HCT116 (cell line): Measurements from ENCODE around the gene VDAC1. TPM values are rescaled to one million over a fixed set of nuclear protein-coding genes. Genes with fewer than 3 reads are reported as not detected.
A peak's percentile ranks its signal among the peaks of the same experiment; 100 is the strongest.

ENCODE experiments used
- ATAC-seq: fragments of 200-7000 bp; cut with Tn5 transposase; 2 replicates; pipeline ENCODE4 v1.9.1; 2020; ENCODE audit warnings: mild to moderate bottlenecking, moderate library complexity
- BruUV-seq: library from RNA; stranded (reverse); fragments of 400-500 nt; replicated peaks from 2 replicates; lab custom pipeline; 2021; lab: Mats Ljungman, UMichigan
- CTCF ChIA-PET: fragments of 300-600 bp; sonication (Branson Sonifier 250); formaldehyde crosslinking; loops from one replicate; lab custom pipeline; 2021; ENCODE audit warnings: antibody characterized with exemption; lab: Charles Lee
- POLR2A ChIA-PET: fragments of 300-600, 350-600 bp; sonication (Branson Sonifier 250); formaldehyde crosslinking; loops from one replicate; lab custom pipeline; 2021; ENCODE audit warnings: antibody characterized with exemption; lab: Charles Lee
- RAD21 ChIA-PET, 2 experiments: fragments of 300-600 bp; sonication (Branson Sonifier 250); formaldehyde crosslinking; loops; one replicate each; lab custom pipeline; 2023; ENCODE audit warnings: low total read pairs in 2 of 2; ENCODE audit not compliant: uncharacterized antibody in 2 of 2, unreplicated experiment in 2 of 2, low non-redundant PET in 1 of 2; lab: Charles Lee
- DNase-seq: peaks from one replicate; pipeline ENCODE4 v3.0.0-alpha.2; 2010; ENCODE audit warnings: low read depth, low spot score
- H2AFZ ChIP-seq: fragments of 200-600 bp; shearing (Covaris generic), sonication (generic); 2 replicates; pipeline ENCODE4 v1.6.1; 2017; ENCODE audit warnings: low read depth, mixed run types, mixed read lengths, antibody characterized with exemption, low read length; ENCODE audit not compliant: poor library complexity, severe bottlenecking
- H3K27ac ChIP-seq: 2 replicates; pipeline ENCODE4 v1.5.1; 2012; ENCODE audit warnings: low read depth, low read length
- H3K27me3 ChIP-seq: fragments of 200-600 bp; sonication (generic); 2 replicates; pipeline ENCODE4 v1.6.1; 2016; ENCODE audit warnings: mixed run types, low read length, mixed read lengths; ENCODE audit not compliant: insufficient read depth
- H3K36me3 ChIP-seq, 2 experiments: fragments of 200-500 bp in 1 of 2; fragments of 200-600 bp in 1 of 2; sonication (Bioruptor generic) in 1 of 2; sonication (generic) in 1 of 2; 2 replicates each; pipeline versions ENCODE4 v1.5.1 to v1.6.1; 2014 to 2016; ENCODE audit warnings: low read length in 2 of 2, inconsistent platforms in 1 of 2, mixed read lengths in 1 of 2, mixed run types in 1 of 2; ENCODE audit not compliant: insufficient read depth in 2 of 2, control insufficient read depth in 1 of 2
- H3K4me1 ChIP-seq, 2 experiments: fragments of 200-600 bp in 1 of 2; sonication (generic) in 1 of 2; 2 replicates each; pipeline versions ENCODE4 v1.5.1 to v1.6.1; 2012 to 2017; ENCODE audit warnings: low read length in 2 of 2, inconsistent platforms in 1 of 2, mild to moderate bottlenecking in 1 of 2, mixed read lengths in 1 of 2, mixed run types in 1 of 2, moderate library complexity in 1 of 2; ENCODE audit not compliant: insufficient read depth in 2 of 2, control insufficient read depth in 1 of 2
- H3K4me2 ChIP-seq: fragments of 200-600 bp; sonication (generic); 2 replicates; pipeline ENCODE4 v1.6.1; 2017; ENCODE audit warnings: mixed run types, low read length, mixed read lengths
- H3K4me3 ChIP-seq, 2 experiments: fragments of 200-600 bp in 1 of 2; sonication (generic) in 1 of 2; replicated peaks in 1 of 2; 2 replicates each; pipeline ENCODE4 v1.5.1; 2011 to 2016; ENCODE audit warnings: low read length in 2 of 2, control low read depth in 1 of 2, low read depth in 1 of 2, mild to moderate bottlenecking in 1 of 2, mixed read lengths in 1 of 2, mixed run types in 1 of 2
- H3K79me2 ChIP-seq: fragments of 200-600 bp; sonication (generic); 2 replicates; pipeline ENCODE4 v1.6.1; 2017; ENCODE audit warnings: mild to moderate bottlenecking, mixed run types, low read length, moderate library complexity, mixed read lengths; ENCODE audit not compliant: insufficient read depth
- H3K9ac ChIP-seq: fragments of 200-600 bp; sonication (generic); 2 replicates; pipeline ENCODE4 v1.6.1; 2016; ENCODE audit warnings: low read length, mixed read lengths
- H3K9me2 ChIP-seq: fragments of 200-600 bp; sonication (generic), shearing (Covaris generic); 2 replicates; pipeline ENCODE4 v1.6.1; 2017; ENCODE audit warnings: mixed run types, mild to moderate bottlenecking, moderate library complexity; ENCODE audit not compliant: insufficient read depth
- H3K9me3 ChIP-seq, 2 experiments: fragments of 200-500 bp in 1 of 2; fragments of 200-600 bp in 1 of 2; sonication (Bioruptor generic) in 1 of 2; sonication (generic) in 1 of 2; 2 replicates each; pipeline ENCODE4 v1.6.1; 2014 to 2017; ENCODE audit warnings: low read length in 2 of 2, mixed read lengths in 2 of 2, inconsistent platforms in 1 of 2, low read depth in 1 of 2, mild to moderate bottlenecking in 1 of 2, mixed run types in 1 of 2, moderate library complexity in 1 of 2; ENCODE audit not compliant: control insufficient read depth in 1 of 2, insufficient read depth in 1 of 2
- H4K20me1 ChIP-seq: fragments of 200-600 bp; sonication (generic), shearing (Covaris generic); 2 replicates; pipeline ENCODE4 v1.6.1; 2017; ENCODE audit warnings: mixed run types, mild to moderate bottlenecking, moderate library complexity; ENCODE audit not compliant: insufficient read depth
- EGR1 ChIP-seq: IDR thresholded peaks from 2 replicates; pipeline ENCODE4 v1.6.1; 2012; ENCODE audit warnings: low read depth
- RAD21 ChIP-seq: IDR thresholded peaks from 2 replicates; pipeline ENCODE4 v1.6.1; 2012; ENCODE audit warnings: low read depth, mild to moderate bottlenecking
- SIN3A ChIP-seq: IDR thresholded peaks from 2 replicates; pipeline ENCODE4 v1.6.1; 2012; ENCODE audit warnings: low read depth
- ZFX ChIP-seq: fragments of 450-650 bp; IDR thresholded peaks from 2 replicates; pipeline ENCODE4 v1.6.1; 2017
- intact Hi-C: fragments of 100-400 bp; cut with micrococcal nuclease; formaldehyde crosslinking; loops from 2 replicates; pipeline ENCODE4 v1.10.0; 2022
- total RNA-seq: library from RNA; stranded (reverse); gene quantifications from one replicate; pipeline ENCODE4 v1.2.1, GENCODE V29; 2021; ENCODE audit not compliant: unreplicated experiment
- TF ChIP-seq, protein P1 (sequence below), 3 experiments: fragments of 200-600 bp in 1 of 3; sonication (generic) in 1 of 3; IDR thresholded peaks in 2 of 3; conservative IDR thresholded peaks in 1 of 3; 2 replicates each; pipeline ENCODE4 v1.5.1; 2012 to 2017; ENCODE audit warnings: low read depth in 2 of 3, low read length in 2 of 3, antibody characterized with exemption in 1 of 3, borderline replicate concordance in 1 of 3, control low read depth in 1 of 3, mild to moderate bottlenecking in 1 of 3, mixed read lengths in 1 of 3, mixed run types in 1 of 3, moderate library complexity in 1 of 3; ENCODE audit not compliant: insufficient read depth in 1 of 3
- TF ChIP-seq, protein P2 (sequence below): IDR thresholded peaks from 2 replicates; pipeline ENCODE4 v1.6.1; 2012; ENCODE audit warnings: low read depth
- TF ChIP-seq, protein P3 (sequence below): IDR thresholded peaks from 2 replicates; pipeline ENCODE4 v1.6.1; 2011; ENCODE audit warnings: mild to moderate bottlenecking, low read length, moderate library complexity; ENCODE audit not compliant: insufficient replicate concordance; ENCODE audit errors: extremely low read depth

VDAC1 gene
- total RNA-seq, 1 experiment from 2014 or later = 269 TPM

DNA sequence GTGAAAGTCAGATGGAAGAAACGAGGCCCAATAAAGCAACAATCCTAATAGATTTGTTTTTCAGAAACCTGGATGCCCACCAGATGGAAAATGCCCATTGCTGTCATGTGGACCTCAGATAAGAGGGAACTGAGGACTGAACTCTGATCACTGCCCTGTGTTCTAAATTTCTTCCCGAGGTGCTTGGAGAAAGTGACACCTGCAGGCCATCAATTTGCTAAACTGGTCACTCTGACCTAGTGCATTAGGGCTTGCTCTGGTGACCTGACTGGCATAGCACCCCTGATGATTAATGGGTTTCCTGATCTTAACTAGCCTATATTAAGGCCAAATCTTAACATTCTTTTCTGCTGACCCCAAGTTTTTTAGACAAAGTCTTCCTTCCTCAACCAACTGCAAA, 32.4 kb upstream of the VDAC1 start:
- no peak for TF ChIP-seq EGR1
- TF ChIP-seq, protein P1, sequence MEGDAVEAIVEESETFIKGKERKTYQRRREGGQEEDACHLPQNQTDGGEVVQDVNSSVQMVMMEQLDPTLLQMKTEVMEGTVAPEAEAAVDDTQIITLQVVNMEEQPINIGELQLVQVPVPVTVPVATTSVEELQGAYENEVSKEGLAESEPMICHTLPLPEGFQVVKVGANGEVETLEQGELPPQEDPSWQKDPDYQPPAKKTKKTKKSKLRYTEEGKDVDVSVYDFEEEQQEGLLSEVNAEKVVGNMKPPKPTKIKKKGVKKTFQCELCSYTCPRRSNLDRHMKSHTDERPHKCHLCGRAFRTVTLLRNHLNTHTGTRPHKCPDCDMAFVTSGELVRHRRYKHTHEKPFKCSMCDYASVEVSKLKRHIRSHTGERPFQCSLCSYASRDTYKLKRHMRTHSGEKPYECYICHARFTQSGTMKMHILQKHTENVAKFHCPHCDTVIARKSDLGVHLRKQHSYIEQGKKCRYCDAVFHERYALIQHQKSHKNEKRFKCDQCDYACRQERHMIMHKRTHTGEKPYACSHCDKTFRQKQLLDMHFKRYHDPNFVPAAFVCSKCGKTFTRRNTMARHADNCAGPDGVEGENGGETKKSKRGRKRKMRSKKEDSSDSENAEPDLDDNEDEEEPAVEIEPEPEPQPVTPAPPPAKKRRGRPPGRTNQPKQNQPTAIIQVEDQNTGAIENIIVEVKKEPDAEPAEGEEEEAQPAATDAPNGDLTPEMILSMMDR (IDR thresholded peaks at IDR 0.05 in 2 of 3, conservative IDR thresholded peaks at IDR 0.05 in 1 of 3; ENCODE audit: borderline replicate concordance in 1 of 3, insufficient read depth in 1 of 3, low read depth in 2 of 3, low read length in 2 of 3) = 0 out of 6 replicates have a peak, but pooled peaks of 1 of the 3 experiments have one; percentile 4
- 0 out of 2 replicates have a peak, but pooled peaks have one; percentile 22 for TF ChIP-seq RAD21
- Histone ChIP-seq H3K27ac (no peak overlapping the region), H3K36me3 (no peaks in the 10 kb centered on the region), H3K4me3 (no peak overlapping the region), H3K4me1 (peaks cover 0 to 5% of the 10 kb centered on the region in 2 experiments; a peak in 3 of 4 replicates), H3K4me2 (no peak overlapping the region), H3K9me2 (no peaks in the 10 kb centered on the region), H3K27me3 (no peaks in the 10 kb centered on the region), H3K9me3 (no peaks in the 10 kb centered on the region), H4K20me1 (no peaks in the 10 kb centered on the region), H2AFZ (no peak overlapping the region), H3K79me2 (no peaks in the 10 kb centered on the region), H3K9ac (no peak overlapping the region)
- intact Hi-C loops = loop anchor here (5.0 kb wide), 2 partner anchors 65 to 90 kb away; no protein-coding TSS in a partner anchor
- ChIA-PET CTCF (interaction anchor here (1.4 kb wide), 1 partner anchor 11 kb away, joined by 3 read pairs; no protein-coding TSS in a partner anchor), RAD21 (no interaction called here), POLR2A (no interaction called here)
- no TSS peak for BruUV-seq
- no peak for ATAC-seq
- no peak for DNase-seq

DNA sequence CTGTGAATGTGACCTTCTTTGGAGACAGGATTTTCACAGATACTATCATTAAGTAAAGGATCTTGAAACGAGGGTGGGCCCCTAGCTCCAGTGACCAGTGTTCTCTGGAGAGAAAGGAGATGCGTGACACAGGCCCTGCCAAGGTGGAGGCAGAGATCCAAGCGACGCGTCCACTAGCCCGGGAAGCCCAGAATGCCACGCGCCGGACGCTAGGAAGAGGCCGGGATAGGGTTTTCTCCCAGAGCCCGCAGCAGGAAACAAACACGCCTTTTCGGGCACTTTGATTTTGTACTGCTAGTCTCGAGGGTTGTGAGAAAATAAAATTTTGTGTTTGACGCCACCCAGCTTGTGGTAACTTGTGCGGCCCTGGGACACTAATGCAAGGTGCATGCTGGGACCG, 29.6 kb upstream of the VDAC1 start:
- H3K9ac ChIP-seq = no peak overlapping the region
- intact Hi-C loops = no loop called here
- peaks cover 0 to 9% of the 10 kb centered on the region in 2 experiments; a peak in 3 of 4 replicates for H3K4me1 ChIP-seq
- no peak overlapping the region for H3K4me2 ChIP-seq
- H3K27me3 ChIP-seq = no peaks in the 10 kb centered on the region
- RAD21 ChIA-PET = no interaction called here
- no peak overlapping the region for H3K27ac ChIP-seq
- BruUV-seq = no TSS peak
- CTCF ChIA-PET = interaction anchor here (0.7 to 1.1 kb wide), 2 partner anchors 8 to 106 kb away, joined by 3 read pairs; no protein-coding TSS in a partner anchor
- POLR2A ChIA-PET = no interaction called here
- H3K9me3 ChIP-seq = no peaks in the 10 kb centered on the region
- ATAC-seq (no peak), DNase-seq (no peak)
- TF ChIP-seq, protein P2, sequence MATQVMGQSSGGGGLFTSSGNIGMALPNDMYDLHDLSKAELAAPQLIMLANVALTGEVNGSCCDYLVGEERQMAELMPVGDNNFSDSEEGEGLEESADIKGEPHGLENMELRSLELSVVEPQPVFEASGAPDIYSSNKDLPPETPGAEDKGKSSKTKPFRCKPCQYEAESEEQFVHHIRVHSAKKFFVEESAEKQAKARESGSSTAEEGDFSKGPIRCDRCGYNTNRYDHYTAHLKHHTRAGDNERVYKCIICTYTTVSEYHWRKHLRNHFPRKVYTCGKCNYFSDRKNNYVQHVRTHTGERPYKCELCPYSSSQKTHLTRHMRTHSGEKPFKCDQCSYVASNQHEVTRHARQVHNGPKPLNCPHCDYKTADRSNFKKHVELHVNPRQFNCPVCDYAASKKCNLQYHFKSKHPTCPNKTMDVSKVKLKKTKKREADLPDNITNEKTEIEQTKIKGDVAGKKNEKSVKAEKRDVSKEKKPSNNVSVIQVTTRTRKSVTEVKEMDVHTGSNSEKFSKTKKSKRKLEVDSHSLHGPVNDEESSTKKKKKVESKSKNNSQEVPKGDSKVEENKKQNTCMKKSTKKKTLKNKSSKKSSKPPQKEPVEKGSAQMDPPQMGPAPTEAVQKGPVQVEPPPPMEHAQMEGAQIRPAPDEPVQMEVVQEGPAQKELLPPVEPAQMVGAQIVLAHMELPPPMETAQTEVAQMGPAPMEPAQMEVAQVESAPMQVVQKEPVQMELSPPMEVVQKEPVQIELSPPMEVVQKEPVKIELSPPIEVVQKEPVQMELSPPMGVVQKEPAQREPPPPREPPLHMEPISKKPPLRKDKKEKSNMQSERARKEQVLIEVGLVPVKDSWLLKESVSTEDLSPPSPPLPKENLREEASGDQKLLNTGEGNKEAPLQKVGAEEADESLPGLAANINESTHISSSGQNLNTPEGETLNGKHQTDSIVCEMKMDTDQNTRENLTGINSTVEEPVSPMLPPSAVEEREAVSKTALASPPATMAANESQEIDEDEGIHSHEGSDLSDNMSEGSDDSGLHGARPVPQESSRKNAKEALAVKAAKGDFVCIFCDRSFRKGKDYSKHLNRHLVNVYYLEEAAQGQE = no peak
- TF ChIP-seq, protein P3, sequence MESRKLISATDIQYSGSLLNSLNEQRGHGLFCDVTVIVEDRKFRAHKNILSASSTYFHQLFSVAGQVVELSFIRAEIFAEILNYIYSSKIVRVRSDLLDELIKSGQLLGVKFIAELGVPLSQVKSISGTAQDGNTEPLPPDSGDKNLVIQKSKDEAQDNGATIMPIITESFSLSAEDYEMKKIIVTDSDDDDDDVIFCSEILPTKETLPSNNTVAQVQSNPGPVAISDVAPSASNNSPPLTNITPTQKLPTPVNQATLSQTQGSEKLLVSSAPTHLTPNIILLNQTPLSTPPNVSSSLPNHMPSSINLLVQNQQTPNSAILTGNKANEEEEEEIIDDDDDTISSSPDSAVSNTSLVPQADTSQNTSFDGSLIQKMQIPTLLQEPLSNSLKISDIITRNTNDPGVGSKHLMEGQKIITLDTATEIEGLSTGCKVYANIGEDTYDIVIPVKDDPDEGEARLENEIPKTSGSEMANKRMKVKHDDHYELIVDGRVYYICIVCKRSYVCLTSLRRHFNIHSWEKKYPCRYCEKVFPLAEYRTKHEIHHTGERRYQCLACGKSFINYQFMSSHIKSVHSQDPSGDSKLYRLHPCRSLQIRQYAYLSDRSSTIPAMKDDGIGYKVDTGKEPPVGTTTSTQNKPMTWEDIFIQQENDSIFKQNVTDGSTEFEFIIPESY = no peak
- no peak for TF ChIP-seq EGR1
- no peak for TF ChIP-seq ZFX
- no peak for TF ChIP-seq SIN3A
- TF ChIP-seq, protein P1 (IDR thresholded peaks at IDR 0.05 in 2 of 3, conservative IDR thresholded peaks at IDR 0.05 in 1 of 3; ENCODE audit: borderline replicate concordance in 1 of 3, insufficient read depth in 1 of 3, low read depth in 2 of 3, low read length in 2 of 3) = no peak
- no peaks in the 10 kb centered on the region for H3K9me2 ChIP-seq
- no peak overlapping the region for H3K4me3 ChIP-seq
- H3K36me3 ChIP-seq = no peaks in the 10 kb centered on the region
- H2AFZ ChIP-seq = no peak overlapping the region
- H4K20me1 ChIP-seq = no peaks in the 10 kb centered on the region
- H3K79me2 ChIP-seq = no peaks in the 10 kb centered on the region
